SK-N-SH (cell line): Measurements from ENCODE around the gene OR1I1.
A peak's percentile ranks its signal among the peaks of the same experiment; 100 is the strongest.

Experiments
- EP300 ChIP-seq, 2 experiments: IDR thresholded peaks; 2 replicates each; pipeline versions ENCODE4 v1.4.0 to v1.6.1; 2012; ENCODE audit warnings: borderline replicate concordance in 1 of 2, low read depth in 1 of 2, low read length in 1 of 2
- GABPA ChIP-seq: IDR thresholded peaks from 2 replicates; pipeline ENCODE4 v1.4.0; 2012; ENCODE audit warnings: low read depth, mild to moderate bottlenecking
- POLR2AphosphoS5 ChIP-seq: IDR thresholded peaks from 2 replicates; pipeline ENCODE4 v1.6.1; 2012; ENCODE audit warnings: low read depth, low read length
- SIN3A ChIP-seq: IDR thresholded peaks from 2 replicates; pipeline ENCODE4 v1.6.1; 2012; ENCODE audit warnings: low read depth, mild to moderate bottlenecking, low read length, moderate library complexity, borderline replicate concordance
- SMC3 ChIP-seq: IDR thresholded peaks from 2 replicates; pipeline ENCODE4 v1.6.1; 2012; ENCODE audit warnings: low read depth, low read length, improper control_type of control experiment
- TCF12 ChIP-seq: IDR thresholded peaks from 2 replicates; pipeline ENCODE4 v1.4.0; 2012
- TEAD4 ChIP-seq: IDR thresholded peaks from 2 replicates; pipeline ENCODE4 v1.4.0; 2012; ENCODE audit warnings: mild to moderate bottlenecking, borderline replicate concordance; ENCODE audit not compliant: insufficient read depth
- TF ChIP-seq, protein P1 (sequence below): fragments of 200-600 bp; sonication (generic); IDR thresholded peaks from 2 replicates; pipeline ENCODE4 v1.6.1; 2017; ENCODE audit warnings: antibody characterized with exemption, mild to moderate bottlenecking, moderate library complexity
- TF ChIP-seq, protein P2 (sequence below): IDR thresholded peaks from 2 replicates; pipeline ENCODE4 v1.4.0; 2012; ENCODE audit warnings: low read depth, borderline replicate concordance
- TF ChIP-seq, protein P3 (sequence below): IDR thresholded peaks from 2 replicates; pipeline ENCODE4 v1.4.0; 2012; ENCODE audit warnings: low read depth

DNA sequence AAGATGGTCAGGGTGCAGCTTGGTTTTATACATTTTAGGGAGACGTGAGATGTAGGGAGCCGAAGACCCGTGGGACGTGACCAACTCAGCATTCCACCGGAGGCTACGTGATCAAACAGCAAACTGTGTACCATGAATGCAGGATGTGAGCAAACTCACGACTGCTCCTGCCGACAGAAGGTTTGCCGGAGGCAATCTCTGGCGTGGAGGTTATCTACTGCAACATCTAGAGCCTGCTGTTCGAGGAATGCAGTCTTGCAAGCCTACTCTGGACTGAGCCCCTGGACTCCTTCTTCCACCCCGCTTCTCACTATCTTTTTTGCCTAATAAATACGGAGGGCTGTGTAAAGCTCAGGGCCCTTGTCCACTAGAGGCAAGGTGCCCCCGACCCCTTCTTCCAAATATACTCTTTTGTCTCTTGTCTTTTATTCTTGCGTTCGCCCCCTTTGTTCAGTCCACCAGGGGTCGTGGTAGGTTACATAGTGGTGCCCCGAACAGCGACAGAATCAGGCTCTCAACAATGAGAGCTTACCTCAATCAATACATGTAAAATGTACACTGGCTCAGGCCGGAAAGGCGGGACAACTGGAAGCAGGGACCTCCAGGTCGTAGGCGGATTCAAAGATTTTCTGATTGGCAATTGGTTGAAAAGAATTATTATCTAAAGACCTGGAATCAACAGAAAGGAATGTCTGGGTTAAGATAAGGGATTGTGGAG lies 8.9 kb upstream of the OR1I1 start:
- TF ChIP-seq, protein P1, sequence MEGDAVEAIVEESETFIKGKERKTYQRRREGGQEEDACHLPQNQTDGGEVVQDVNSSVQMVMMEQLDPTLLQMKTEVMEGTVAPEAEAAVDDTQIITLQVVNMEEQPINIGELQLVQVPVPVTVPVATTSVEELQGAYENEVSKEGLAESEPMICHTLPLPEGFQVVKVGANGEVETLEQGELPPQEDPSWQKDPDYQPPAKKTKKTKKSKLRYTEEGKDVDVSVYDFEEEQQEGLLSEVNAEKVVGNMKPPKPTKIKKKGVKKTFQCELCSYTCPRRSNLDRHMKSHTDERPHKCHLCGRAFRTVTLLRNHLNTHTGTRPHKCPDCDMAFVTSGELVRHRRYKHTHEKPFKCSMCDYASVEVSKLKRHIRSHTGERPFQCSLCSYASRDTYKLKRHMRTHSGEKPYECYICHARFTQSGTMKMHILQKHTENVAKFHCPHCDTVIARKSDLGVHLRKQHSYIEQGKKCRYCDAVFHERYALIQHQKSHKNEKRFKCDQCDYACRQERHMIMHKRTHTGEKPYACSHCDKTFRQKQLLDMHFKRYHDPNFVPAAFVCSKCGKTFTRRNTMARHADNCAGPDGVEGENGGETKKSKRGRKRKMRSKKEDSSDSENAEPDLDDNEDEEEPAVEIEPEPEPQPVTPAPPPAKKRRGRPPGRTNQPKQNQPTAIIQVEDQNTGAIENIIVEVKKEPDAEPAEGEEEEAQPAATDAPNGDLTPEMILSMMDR: peak; percentile 34
- TF ChIP-seq, protein P2, sequence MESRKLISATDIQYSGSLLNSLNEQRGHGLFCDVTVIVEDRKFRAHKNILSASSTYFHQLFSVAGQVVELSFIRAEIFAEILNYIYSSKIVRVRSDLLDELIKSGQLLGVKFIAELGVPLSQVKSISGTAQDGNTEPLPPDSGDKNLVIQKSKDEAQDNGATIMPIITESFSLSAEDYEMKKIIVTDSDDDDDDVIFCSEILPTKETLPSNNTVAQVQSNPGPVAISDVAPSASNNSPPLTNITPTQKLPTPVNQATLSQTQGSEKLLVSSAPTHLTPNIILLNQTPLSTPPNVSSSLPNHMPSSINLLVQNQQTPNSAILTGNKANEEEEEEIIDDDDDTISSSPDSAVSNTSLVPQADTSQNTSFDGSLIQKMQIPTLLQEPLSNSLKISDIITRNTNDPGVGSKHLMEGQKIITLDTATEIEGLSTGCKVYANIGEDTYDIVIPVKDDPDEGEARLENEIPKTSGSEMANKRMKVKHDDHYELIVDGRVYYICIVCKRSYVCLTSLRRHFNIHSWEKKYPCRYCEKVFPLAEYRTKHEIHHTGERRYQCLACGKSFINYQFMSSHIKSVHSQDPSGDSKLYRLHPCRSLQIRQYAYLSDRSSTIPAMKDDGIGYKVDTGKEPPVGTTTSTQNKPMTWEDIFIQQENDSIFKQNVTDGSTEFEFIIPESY: no peak
- TF ChIP-seq SIN3A (no peak), EP300 (IDR thresholded peaks at IDR 0.05; ENCODE audit: borderline replicate concordance in 1 of 2, low read depth in 1 of 2, low read length in 1 of 2) (no peak), POLR2AphosphoS5 (no peak), TEAD4 (no peak), TCF12 (no peak), GABPA (no peak), SMC3 (no peak)
- TF ChIP-seq, protein P3, sequence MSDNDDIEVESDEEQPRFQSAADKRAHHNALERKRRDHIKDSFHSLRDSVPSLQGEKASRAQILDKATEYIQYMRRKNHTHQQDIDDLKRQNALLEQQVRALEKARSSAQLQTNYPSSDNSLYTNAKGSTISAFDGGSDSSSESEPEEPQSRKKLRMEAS: no peak
